Bone marrow (tissue), 2 donors: Measurements from ENCODE around the gene ADGRG6.
"Not testable (repeated sequence)": the region's sequence is repeated elsewhere in the genome, so short reads cannot be mapped to it uniquely, and the experiment has no call there.

Source experiments
- DNase-seq, 2 donors: peaks; one replicate each; lab custom pipeline; 2025; lab: John Stamatoyannopoulos, UW

ADGRG6 gene

DNA sequence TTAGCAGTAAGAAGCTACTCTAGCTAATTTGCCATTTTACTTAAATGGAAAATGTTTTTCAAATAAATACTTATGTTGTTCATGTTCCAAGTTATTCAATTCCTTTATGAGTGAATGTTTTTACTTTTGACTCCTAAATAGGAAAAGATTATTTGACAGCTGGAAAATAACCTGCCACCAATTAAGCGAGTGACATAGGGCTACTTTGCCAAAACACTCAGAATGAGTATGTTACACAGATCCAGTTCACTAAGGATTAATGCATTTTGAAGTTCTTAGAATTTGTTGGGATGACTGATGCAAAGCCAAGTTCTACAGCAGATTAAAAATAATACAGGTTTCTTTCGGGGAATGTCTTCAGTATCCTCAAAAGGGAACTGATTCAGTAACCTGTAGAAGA is 144.4 kb downstream of the ADGRG6 start:
- no peak for DNase-seq

DNA sequence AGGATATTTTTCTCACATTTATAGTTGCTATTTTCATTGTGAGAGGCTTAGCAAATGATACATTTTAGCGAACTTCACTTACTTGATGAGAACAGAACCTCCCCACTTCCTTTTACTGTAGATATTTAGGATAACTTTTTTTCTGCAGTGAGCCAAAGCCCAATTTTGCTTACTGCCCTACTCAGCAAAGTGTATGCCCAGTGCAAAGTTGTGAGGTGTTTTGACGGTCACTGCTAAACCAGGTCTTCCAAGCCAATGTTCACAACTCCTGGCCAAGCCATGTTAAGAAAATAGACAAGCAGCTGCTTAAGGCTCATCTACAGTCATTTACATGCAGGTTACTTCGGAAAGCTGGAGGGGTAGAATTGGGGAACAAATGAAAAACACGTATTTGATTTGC is 144.8 kb downstream of the ADGRG6 start:
- DNase-seq, result no peak

DNA sequence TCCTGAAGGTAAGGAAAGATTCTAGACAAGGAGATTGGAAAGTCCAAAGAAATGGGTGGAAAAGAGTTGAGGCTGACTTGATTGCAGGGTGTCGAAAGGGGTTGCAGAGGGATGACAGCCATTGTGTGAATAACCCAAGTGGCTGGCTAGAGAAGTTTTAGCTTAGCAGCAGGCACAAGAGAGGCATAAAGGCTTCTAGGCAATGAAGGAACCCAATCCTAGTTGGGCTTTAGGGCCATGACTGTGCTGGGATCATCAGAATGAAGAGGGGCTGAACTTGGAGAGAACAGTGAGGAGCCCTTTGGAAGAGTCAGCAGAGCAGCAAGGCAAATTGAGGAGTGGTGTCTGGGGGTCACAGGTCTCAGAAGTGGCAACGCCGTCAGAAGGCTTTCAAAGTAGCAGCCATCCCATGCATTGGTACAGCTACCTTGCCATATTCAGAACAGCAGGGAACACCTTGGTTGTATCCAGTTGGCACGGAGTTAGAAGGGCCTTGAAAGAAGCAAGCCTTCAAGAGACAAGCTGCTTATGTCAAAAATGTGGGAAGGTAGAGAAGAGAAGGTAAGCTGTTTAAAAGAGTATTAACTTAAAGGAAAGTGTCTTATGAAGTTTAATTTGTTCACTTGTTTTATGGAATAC is 146.4 kb downstream of the ADGRG6 start:
- no peak for DNase-seq

DNA sequence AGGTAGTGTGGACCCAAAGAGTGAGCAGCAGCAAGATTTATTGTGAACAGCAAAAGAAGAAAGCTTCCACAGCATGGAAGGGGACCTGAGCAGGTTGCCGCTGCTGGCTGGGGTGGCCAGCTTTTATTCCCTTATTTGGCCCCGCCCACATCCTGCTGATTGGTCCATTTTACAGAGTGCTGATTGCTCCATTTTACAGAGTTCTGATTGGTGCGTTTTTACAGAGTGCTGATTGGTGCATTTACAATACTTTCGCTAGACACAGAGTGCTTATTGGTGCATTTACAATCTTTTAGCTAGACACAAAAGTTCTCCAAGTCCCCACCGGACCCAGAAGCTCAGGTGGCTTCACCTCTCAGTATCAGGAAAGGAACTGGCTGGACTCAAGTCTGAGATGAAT is 149.0 kb downstream of the ADGRG6 start:
- not testable (repeated sequence) for DNase-seq

DNA sequence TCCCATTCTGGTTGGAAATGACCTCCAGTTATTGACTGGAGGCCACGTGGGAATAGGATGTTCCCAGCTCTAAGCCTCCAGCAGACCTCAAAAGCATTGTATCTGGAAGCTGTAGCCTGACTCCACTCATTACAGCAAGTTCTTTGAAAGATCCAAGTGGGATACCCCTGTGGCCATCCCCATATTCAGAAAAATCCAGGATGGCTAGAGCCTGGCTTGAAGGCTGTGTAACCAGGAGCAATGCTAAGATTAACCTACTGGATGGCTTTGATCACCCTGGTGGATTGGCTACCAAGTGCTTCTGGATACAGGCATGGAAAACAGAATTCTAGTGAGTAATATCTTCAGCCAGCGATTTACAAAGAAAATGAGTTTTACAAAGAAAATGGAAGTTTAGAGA is 151.2 kb downstream of the ADGRG6 start:
- DNase-seq, result no peak

DNA sequence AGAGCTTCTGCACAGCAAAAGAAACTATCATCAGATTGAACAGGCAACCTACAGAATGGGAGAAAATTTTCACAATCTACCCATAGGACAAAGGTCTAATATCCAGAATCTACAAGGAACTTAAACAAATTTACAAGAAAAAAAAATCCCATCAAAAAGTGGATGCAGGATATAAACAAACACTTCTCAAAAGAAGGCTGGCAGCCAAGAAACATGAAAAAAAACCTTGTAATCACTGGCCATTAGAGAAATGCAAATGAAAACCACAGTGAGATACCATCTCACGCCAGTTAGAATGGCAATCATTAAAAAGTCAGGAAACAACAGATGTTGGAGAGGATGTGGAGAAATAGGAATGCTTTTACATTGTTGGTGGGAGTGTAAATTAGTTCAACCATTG is 152.4 kb downstream of the ADGRG6 start:
- not testable (repeated sequence) for DNase-seq

DNA sequence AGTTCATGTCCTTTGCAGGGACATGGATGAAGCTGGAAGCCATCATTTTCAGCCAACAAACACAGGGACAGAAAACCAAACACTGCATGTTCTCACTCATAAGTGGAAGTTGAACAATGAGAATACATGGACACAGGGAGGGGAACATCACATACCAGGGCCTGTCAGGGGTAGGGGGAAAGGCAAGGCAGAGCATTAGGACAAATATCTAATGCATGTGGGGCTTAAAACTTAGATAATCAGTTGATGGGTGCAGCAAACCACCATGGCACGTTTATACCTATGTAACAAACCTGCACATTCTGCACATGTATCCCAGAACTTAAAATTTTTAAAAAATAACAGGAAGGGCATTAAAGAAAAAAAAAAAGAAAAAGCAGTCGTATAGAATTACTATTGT is 153.0 kb downstream of the ADGRG6 start:
- DNase-seq, result not testable (repeated sequence)

DNA sequence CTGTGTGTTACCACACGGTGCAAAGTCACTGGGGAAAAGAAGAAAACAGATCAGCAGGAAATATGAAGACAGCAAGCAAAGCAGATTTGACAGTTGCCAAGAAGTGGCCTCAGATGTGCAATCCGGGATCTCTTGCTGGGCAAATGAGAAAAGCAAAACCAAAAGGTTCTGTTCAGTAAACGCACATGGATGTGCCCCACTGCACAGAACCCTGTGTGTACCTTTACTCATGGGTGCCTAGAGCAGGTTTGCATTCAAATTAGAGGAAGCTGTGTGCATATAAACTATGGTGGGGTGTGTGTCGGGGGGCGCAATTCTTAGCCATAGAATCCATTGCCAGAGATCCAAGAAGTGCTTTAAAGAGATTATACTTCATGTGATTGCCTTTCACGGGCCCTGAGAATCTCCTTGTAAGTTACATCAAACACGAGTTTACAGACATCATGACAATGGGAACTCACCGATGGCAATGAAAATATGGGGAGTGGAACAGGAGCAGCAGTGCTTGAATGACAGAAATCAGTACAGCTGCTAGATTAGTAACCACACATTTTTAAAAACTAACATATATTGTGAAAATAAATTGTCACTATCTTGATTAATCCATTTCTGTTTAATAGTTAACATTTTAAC is 154.3 kb downstream of the ADGRG6 start:
- no peak for DNase-seq

DNA sequence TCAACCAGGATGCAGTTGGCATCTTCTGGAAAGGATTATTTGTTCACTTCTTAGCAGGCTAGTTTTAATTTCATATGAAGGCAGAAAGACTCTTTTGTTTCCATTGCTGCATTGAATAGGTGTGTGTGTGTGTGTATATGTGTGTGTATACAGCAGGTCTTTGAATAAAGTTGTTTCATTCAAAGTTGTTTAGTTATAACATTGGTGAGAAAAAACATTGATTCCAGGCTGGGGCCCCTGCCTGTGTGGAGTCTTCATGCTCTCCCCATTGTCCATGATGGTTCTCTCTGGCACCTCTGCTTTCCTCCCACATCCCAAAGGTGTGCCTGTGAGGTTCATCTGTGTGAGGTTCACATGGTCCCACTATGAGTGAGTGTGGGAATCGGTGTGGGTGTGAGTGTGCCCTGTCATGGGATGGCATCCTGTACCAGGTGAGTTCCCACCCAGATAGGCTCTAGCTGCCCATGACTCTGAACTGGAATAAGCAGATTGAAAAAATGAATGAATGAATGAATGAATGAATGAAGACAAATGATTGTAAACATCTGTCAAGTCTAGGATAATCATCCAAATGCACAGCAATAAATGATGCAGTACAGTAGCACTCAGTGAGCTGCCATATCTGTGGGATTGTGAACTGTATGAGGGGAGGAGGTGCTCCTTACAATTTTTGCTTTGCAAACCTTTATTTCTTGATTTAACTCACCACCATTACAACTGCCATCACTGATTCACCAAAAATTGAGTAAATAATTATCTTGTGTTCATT is 156.0 kb downstream of the ADGRG6 start:
- DNase-seq, result no peak

DNA sequence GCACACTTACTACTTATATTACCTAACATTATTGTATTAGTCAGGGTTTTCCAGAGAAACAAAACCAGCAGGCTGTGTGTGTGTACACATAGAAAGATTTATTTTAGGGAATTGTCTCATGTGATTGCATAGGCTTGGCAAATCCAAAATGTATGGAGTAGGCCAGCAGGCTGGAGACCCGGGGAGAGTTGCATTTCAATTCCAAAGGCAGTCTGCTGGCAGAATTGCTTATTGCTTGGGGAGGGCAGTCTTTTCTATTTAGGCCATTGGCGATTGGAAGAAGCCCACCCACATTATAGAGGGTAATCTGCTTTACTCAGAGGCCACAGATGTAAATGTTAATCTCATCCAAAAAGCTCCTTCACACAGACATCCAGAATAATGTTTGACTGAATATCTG is 157.0 kb downstream of the ADGRG6 start:
- no peak for DNase-seq

DNA sequence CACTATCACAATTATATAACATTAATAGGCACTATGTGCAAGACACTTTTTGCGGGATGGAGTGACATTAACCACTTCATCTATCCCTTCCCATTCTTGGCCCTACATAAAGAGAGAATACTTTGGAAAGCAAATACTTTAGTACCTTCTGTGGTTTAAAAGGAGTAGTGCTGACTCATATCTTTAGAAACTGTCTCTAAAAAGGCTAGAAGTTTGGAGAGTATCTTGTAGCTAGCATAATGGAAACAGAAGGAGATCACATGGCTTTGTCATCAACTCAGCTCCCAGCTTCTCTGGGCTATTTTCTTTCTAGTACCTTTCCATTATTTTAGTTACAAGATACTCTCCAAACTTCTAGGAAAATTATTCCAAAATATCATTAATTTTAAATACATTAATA is 157.5 kb downstream of the ADGRG6 start:
- no peak for DNase-seq

DNA sequence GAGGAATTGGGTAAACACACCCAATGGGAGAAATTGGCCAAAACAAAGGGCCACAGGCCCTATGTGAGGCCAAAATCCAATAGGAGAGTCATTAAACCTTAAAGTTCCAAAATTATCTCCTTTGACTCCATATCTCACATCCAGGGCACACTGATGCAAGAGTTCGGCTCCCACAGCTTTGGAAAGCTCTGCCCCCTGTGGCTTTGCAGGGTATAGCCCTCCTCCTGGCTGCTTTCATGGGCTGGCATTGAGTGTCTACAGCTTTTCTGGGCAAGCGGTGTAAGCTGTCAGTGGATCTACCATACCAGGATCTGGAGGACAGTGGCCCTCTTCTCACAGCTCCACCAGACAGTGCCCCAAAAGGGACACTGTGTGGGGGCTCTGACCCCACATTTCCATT is 160.5 kb downstream of the ADGRG6 start:
- DNase-seq, result no peak

DNA sequence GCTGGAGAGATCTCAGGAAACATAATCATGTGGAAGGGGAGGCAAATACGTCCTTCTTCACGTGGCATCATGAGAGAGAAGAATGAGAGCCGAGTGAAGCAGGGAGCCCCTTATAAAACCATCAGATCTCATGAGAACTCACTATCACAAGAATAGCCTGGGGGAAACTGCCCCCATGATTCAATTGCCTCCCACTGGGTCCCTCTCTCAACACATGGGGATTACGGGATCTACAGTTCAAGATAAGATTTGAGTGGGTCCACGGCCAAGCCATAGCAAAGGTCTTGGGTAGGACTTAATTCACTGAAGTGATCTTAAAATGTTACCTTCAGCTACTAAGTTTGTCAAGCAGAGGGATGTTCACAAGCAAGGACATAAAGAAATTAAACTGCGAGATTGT is 162.2 kb downstream of the ADGRG6 start:
- DNase-seq, result no peak

DNA sequence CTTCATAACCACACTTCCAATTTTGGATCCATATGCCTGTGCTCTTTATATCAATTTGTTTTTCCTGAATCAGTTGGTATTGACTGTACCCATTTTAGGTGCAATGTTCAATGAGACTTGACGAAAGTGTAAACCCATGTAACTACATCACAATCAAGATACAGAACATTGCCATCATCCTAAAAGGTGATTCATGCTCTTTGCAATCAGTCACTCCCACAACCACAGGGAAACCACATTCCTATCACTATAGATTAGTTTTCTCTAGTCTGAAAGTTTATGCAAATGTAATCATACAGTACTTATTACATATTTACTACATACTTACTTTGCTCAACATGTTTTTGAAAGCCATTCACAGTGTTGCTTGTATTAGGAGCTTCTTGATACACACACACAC is 167.4 kb downstream of the ADGRG6 start:
- DNase-seq, result no peak

DNA sequence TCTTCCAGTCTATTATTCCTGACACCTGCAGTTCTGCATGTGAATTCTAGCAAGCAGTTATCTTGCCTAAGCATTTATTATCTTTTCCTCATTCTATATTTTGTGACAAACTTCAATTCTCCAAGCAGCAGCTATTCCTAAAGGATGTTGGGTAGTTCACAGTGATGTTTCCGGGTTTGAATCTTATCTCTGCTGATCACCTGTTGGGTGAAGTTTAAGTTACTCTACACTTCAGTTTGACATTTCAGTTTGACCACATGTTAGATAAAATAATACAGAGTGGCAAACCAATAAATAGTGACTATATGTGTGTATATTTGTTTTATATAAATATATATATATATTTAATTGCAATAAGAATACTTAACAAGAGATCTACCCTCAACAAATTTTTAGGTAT is 168.6 kb downstream of the ADGRG6 start:
- DNase-seq, result no peak

DNA sequence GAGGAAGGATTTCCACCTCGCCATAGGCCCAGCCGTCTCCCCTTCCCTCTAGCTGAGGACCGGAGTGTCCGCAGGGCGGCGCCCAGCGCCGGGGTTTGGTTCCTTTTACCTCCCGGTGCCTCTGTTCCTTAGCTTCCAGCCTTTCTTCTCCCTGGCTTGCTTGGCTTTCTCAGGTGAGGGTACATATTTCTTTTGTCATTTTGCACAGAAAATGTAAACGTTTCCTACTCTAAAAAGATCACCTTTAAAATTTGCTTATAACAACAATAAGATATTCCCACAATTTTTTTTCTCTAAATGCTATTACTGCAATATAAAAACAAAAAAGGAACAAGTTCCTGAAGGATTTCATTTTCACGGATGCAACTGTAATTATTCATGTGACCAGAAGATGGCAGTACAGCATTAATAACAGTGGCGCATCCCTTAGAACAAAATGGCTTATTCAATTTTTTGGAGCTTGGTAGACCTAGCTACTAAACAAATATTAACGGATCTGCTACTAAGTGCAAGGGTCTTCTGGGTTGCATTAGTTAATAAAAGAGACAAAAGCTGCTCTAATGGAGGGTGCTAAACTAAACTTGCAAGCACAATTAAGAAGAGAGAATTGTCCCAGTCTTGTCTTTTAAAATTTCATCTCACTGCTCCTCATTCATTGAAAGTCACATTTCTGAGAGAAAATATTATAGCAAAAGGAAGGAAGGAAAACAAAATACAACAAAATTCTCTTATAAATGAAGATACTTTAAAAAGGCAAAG is 172.9 kb downstream of the ADGRG6 start:
- DNase-seq, result peak in 1 of 2 donors; percentile 3

DNA sequence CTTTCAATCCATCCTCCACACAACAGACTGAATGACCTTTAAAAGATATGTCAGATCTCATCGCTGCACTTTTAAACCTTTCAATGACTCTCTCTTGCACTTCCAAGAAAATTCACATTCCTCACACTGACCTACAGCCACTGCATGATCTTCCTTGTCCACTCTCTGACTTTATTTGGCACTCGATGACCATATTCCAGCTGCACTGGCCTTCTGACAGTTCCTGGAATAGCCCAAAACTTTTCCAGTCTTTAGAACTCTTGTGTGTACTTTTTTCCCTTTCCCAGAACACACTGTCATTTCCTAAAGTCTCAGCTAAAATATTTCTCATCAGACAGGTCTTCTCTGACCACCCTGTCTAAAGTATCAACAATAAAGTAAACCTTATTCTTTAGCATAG is 174.6 kb downstream of the ADGRG6 start:
- no peak for DNase-seq

DNA sequence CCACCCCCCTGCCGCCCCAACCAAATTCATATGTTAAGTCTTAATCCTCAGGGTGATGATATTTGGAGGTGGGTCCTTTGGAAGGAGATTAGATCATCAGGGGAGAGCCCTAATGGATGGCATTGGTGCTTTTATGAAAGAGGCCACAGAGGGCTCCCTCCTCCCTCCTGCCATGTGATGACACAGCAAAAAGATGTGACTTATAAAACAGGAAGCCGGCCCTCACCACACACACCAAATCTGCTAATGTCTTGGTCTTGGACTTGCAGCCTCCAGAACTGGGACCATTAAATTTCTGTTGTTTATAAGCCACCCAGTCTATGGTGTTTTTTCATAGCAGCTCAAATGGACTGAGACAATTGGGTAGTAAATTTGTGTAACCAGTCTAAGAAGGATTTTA is 176.3 kb downstream of the ADGRG6 start:
- peak in 1 of 2 donors; percentile 12 for DNase-seq

DNA sequence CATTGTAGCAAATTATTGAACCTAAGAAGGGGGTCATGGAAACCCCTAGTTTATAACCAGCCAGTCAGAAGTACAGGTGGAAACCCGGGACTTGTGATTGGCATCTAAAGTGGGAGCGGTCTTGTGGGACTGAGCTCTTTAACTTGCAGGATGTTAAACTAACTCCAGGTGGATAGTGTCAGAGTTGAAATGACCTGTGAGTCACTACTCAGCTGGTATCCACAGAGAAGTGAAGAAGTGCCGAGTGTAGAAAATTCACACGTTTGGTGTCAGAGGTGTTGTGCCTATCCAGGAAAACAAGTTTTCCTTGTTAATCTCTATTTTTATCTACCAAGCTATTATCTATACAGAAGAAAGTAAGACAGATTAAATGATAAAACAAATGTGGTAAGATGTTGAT is 179.7 kb downstream of the ADGRG6 start:
- DNase-seq, result no peak

DNA sequence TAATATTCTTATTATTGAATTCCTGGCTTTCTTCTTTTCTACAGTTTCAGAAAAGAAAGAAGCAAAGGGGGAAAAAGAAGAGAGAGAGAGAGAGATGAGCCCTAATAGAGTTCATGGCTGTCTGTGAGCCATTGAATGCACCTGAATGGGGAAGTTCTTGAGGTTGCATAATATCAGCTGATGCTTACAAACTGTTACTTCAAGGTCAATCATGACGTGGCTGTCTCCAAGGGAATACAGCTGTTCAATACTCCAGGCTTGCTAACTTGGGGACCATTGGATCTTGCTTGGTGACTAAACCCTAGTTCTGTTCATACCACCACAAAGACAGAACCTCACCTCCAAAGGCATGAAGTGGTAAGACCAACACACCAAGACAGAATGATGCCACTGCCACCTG is 180.4 kb downstream of the ADGRG6 start:
- no peak for DNase-seq

DNA sequence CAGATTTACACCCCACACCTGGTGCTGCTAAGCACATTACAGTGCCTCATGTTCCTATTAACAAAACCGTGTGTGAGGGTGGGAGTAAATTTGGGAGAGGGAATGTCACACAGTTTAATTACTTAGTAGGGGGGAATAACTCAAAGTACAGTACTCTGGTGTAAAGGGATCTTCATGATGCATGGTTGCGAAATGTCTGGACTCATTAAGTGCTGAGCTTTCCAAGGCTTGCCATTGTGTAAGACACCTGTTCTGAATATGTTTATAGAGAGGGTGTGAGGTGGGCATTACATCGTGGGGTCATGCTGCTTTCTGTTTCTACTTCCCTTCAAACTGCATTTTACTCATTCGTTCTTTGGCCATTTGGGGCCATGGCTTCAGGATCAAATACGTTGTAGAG is 181.2 kb downstream of the ADGRG6 start:
- no peak for DNase-seq

DNA sequence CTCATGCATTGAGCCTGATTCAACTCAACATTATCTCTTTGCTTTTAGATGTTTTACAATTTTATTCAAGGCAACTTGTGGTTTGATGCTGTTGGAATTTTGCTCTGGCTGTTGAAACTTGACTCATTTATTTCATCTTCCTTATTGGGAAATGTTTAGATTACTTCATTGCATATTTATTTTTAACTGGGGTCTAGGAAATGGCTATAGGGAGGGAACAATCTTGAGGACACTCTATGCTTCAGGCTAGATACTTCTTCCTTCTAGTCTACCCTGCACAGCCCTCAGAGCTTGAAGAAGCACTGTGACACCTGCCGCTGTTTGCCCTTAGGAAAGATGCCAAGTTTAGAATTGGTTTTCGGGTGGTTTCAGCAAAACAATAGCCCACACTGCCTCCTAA is 183.4 kb downstream of the ADGRG6 start:
- no peak for DNase-seq
